H1 (cell line): ENCODE measurements around the gene GALK1. TPM values are rescaled to one million over a fixed set of nuclear protein-coding genes. Genes with fewer than 3 reads are reported as not detected.

Experiments used
- CTCF ChIA-PET: fragments of 300-600 bp; sonication (Branson Sonifier 250); formaldehyde crosslinking; loops from one replicate; lab custom pipeline; 2021; ENCODE audit not compliant: partially characterized antibody; lab: Charles Lee
- POLR2A ChIA-PET: fragments of 300-600 bp; sonication (Branson Sonifier 250); formaldehyde crosslinking; loops from one replicate; lab custom pipeline; 2021; ENCODE audit warnings: inconsistent platforms; ENCODE audit not compliant: partially characterized antibody; lab: Charles Lee
- DNase-seq, 2 experiments: peaks; one replicate each; pipeline versions ENCODE4 v3.0.0 to v3.0.0-alpha.2; 2010 to 2022; ENCODE audit warnings: low spot score in 2 of 2, low read depth in 1 of 2, mixed read lengths in 1 of 2
- FAIRE-seq: peaks from 2 replicates; lab custom pipeline; 2011; peaks lifted over from hg19 to GRCh38; lab: Jason Lieb, UNC
- H2AFZ ChIP-seq: 2 replicates; pipeline ENCODE4 v1.8.1; 2012; ENCODE audit warnings: low read length, inconsistent platforms
- H2AK5ac ChIP-seq: 2 replicates; pipeline ENCODE4 v1.6.1; 2013; ENCODE audit warnings: low read depth, low read length
- H2BK120ac ChIP-seq: replicated peaks from 2 replicates; pipeline ENCODE3; 2013; ENCODE audit warnings: low read depth, low read length, inconsistent platforms
- H2BK12ac ChIP-seq: 2 replicates; pipeline ENCODE4 v1.6.1; 2013; ENCODE audit warnings: low read depth, low read length
- H2BK15ac ChIP-seq: 2 replicates; pipeline ENCODE4 v1.6.1; 2013; ENCODE audit warnings: low read length
- H2BK20ac ChIP-seq: 2 replicates; pipeline ENCODE4 v1.6.1; 2013; ENCODE audit warnings: low read length
- H2BK5ac ChIP-seq: 2 replicates; pipeline ENCODE4 v1.6.1; 2013; ENCODE audit warnings: low read depth, low read length
- H3K14ac ChIP-seq: 2 replicates; pipeline ENCODE4 v1.6.1; 2013; ENCODE audit warnings: inconsistent platforms; ENCODE audit not compliant: insufficient read length
- H3K18ac ChIP-seq: 2 replicates; pipeline ENCODE4 v1.6.1; 2013; ENCODE audit warnings: low read length; ENCODE audit errors: extremely low read depth
- H3K23ac ChIP-seq: 2 replicates; pipeline ENCODE4 v1.6.1; 2013; ENCODE audit warnings: inconsistent platforms; ENCODE audit not compliant: insufficient read length
- H3K23me2 ChIP-seq: 2 replicates; pipeline ENCODE4 v1.6.1; 2013; ENCODE audit warnings: low read depth, low read length
- H3K27ac ChIP-seq: 2 replicates; pipeline ENCODE4 v1.6.1; 2011; ENCODE audit warnings: low read depth, low read length, inconsistent platforms
- H3K27me3 ChIP-seq, 4 experiments: replicated peaks in 1 of 4; 1 replicate in 1 of 4; 2 replicates in 3 of 4; pipeline versions ENCODE4 v1.6.1 to v1.8.1; 2011 to 2013; ENCODE audit warnings: low read length in 3 of 4, mild to moderate bottlenecking in 3 of 4, inconsistent platforms in 2 of 4, mixed read lengths in 2 of 4, moderate library complexity in 1 of 4; ENCODE audit not compliant: control insufficient read depth in 3 of 4, insufficient read depth in 3 of 4; ENCODE audit errors: extremely low read depth in 1 of 4
- H3K36me3 ChIP-seq, 4 experiments: 2 replicates each; pipeline versions ENCODE4 v1.6.1 to v1.8.1; 2011 to 2013; ENCODE audit warnings: mild to moderate bottlenecking in 4 of 4, low read length in 3 of 4, moderate library complexity in 2 of 4, control low read depth in 1 of 4, inconsistent platforms in 1 of 4; ENCODE audit not compliant: insufficient read depth in 4 of 4, control insufficient read depth in 2 of 4
- H3K4ac ChIP-seq: replicated peaks from 2 replicates; pipeline ENCODE3; 2013; ENCODE audit warnings: low read length, low read depth, mixed read lengths, inconsistent platforms; ENCODE audit not compliant: insufficient read length
- H3K4me1 ChIP-seq, 4 experiments: replicated peaks in 1 of 4; 1 replicate in 1 of 4; 2 replicates in 3 of 4; pipeline versions ENCODE4 v1.6.1 to v1.8.1; 2011 to 2013; ENCODE audit warnings: low read length in 3 of 4, inconsistent platforms in 2 of 4, mixed read lengths in 1 of 4; ENCODE audit not compliant: insufficient read depth in 4 of 4, control insufficient read depth in 3 of 4
- H3K4me2 ChIP-seq, 2 experiments: 2 replicates each; pipeline versions ENCODE4 v1.6.1 to v1.8.1; 2011 to 2013; ENCODE audit warnings: low read depth in 2 of 2, low read length in 2 of 2, control low read depth in 1 of 2, inconsistent platforms in 1 of 2, mild to moderate bottlenecking in 1 of 2; ENCODE audit not compliant: insufficient read depth in 1 of 2
- H3K4me3 ChIP-seq, 4 experiments: fragments of 200-600, 300-600 bp in 1 of 4; sonication (generic), shearing (Covaris generic), sonication (Bioruptor Twin) in 1 of 4; 2 replicates each; pipeline versions ENCODE4 v1.5.1 to v1.8.1; 2011 to 2016; ENCODE audit warnings: low read length in 4 of 4, low read depth in 3 of 4, control low read depth in 2 of 4, inconsistent platforms in 2 of 4, mild to moderate bottlenecking in 2 of 4, mixed read lengths in 1 of 4, moderate library complexity in 1 of 4; ENCODE audit not compliant: insufficient read depth in 2 of 4; ENCODE audit errors: extremely low read depth in 1 of 4
- H3K56ac ChIP-seq: replicated peaks from 2 replicates; pipeline ENCODE3; 2013; ENCODE audit warnings: low read depth, mild to moderate bottlenecking, mixed read lengths, low read length, inconsistent platforms; ENCODE audit not compliant: insufficient read length
- H3K79me1 ChIP-seq: 2 replicates; pipeline ENCODE4 v1.6.1; 2013; ENCODE audit warnings: low read depth, low read length, control low read depth
- H3K79me2 ChIP-seq, 2 experiments: 2 replicates each; pipeline versions ENCODE4 v1.6.1 to v1.8.1; 2012 to 2013; ENCODE audit warnings: low read length in 2 of 2, mild to moderate bottlenecking in 2 of 2, inconsistent platforms in 1 of 2; ENCODE audit not compliant: insufficient read depth in 2 of 2, control insufficient read depth in 1 of 2
- H3K9ac ChIP-seq, 4 experiments: replicated peaks in 1 of 4; 1 replicate in 1 of 4; 2 replicates in 3 of 4; pipeline versions ENCODE4 v1.6.1 to v1.8.1; 2011 to 2013; ENCODE audit warnings: low read depth in 3 of 4, low read length in 3 of 4, control low read depth in 2 of 4, mild to moderate bottlenecking in 2 of 4, moderate library complexity in 2 of 4, inconsistent platforms in 1 of 4; ENCODE audit errors: extremely low read depth in 1 of 4
- H3K9me3 ChIP-seq, 2 experiments: 2 replicates each; pipeline versions ENCODE4 v1.6.1 to v1.8.1; 2012 to 2013; ENCODE audit warnings: mild to moderate bottlenecking in 2 of 2, moderate library complexity in 2 of 2, control low read depth in 1 of 2, inconsistent platforms in 1 of 2, low read depth in 1 of 2, low read length in 1 of 2, mixed read lengths in 1 of 2; ENCODE audit not compliant: insufficient read depth in 2 of 2
- H4K20me1 ChIP-seq, 2 experiments: replicated peaks in 1 of 2; 2 replicates each; pipeline versions ENCODE3 to v1.8.1; 2011 to 2013; ENCODE audit warnings: inconsistent platforms in 2 of 2, low read length in 2 of 2, mild to moderate bottlenecking in 1 of 2; ENCODE audit not compliant: insufficient read depth in 2 of 2, control insufficient read depth in 1 of 2
- H4K5ac ChIP-seq: 2 replicates; pipeline ENCODE4 v1.6.1; 2013; ENCODE audit warnings: low read length, low read depth, mixed read lengths, inconsistent platforms; ENCODE audit not compliant: insufficient read length
- H4K8ac ChIP-seq: 2 replicates; pipeline ENCODE4 v1.8.0; 2013; ENCODE audit warnings: mild to moderate bottlenecking, moderate library complexity, low read length, inconsistent platforms; ENCODE audit not compliant: insufficient read depth; ENCODE audit errors: extremely low read depth
- H4K91ac ChIP-seq: replicated peaks from 2 replicates; pipeline ENCODE3; 2013; ENCODE audit warnings: low read length, mixed read lengths, inconsistent platforms; ENCODE audit not compliant: insufficient read length
- CBX8 ChIP-seq: fragments of 300-800, 300-1000 bp; sonication (generic); IDR thresholded peaks from 2 replicates; pipeline ENCODE4 v1.7.1; 2016; ENCODE audit warnings: low read depth, low read length, borderline replicate concordance
- CHD2 ChIP-seq: IDR thresholded peaks from 2 replicates; pipeline ENCODE4 v1.6.1; 2012; ENCODE audit warnings: low read length, improper control_type of control experiment
- E2F6 ChIP-seq: IDR thresholded peaks from 2 replicates; pipeline ENCODE4 v1.6.1; 2012; ENCODE audit warnings: inconsistent platforms
- GTF2F1 ChIP-seq: IDR thresholded peaks from 2 replicates; pipeline ENCODE4 v1.6.1; 2012; ENCODE audit warnings: low read depth, low read length, improper control_type of control experiment, borderline replicate concordance
- HDAC2 ChIP-seq, 2 experiments: fragments of 300-600 bp in 1 of 2; sonication (generic) in 1 of 2; IDR thresholded peaks; 2 replicates each; pipeline ENCODE4 v1.6.1; 2011 to 2012; ENCODE audit warnings: low read depth in 2 of 2, low read length in 2 of 2, mild to moderate bottlenecking in 2 of 2, moderate library complexity in 2 of 2, borderline replicate concordance in 1 of 2, inconsistent platforms in 1 of 2
- JUN ChIP-seq: IDR thresholded peaks from 2 replicates; pipeline ENCODE4 v1.6.1; 2011; ENCODE audit warnings: low read depth, mild to moderate bottlenecking, improper control_type of control experiment, low read length
- POU5F1 ChIP-seq: IDR thresholded peaks from 2 replicates; pipeline ENCODE4 v1.6.1; 2011; ENCODE audit warnings: low read depth, mild to moderate bottlenecking, low read length, moderate library complexity
- RAD21 ChIP-seq, 2 experiments: IDR thresholded peaks in 1 of 2; conservative IDR thresholded peaks in 1 of 2; 2 replicates each; pipeline ENCODE4 v1.6.1; 2011; ENCODE audit warnings: low read depth in 2 of 2, low read length in 2 of 2, improper control_type of control experiment in 1 of 2, inconsistent platforms in 1 of 2, mild to moderate bottlenecking in 1 of 2, moderate library complexity in 1 of 2
- RXRA ChIP-seq: IDR thresholded peaks from 2 replicates; pipeline ENCODE4 v1.6.1; 2011; ENCODE audit warnings: low read depth, mild to moderate bottlenecking, low read length, moderate library complexity; ENCODE audit not compliant: insufficient read depth
- SUZ12 ChIP-seq: fragments of 200-600 bp; sonication (generic); IDR thresholded peaks from 2 replicates; pipeline ENCODE4 v1.6.1; 2012; ENCODE audit warnings: mild to moderate bottlenecking, inconsistent platforms, low read length, moderate library complexity, mixed read lengths
- TCF12 ChIP-seq: IDR thresholded peaks from 2 replicates; pipeline ENCODE4 v1.6.1; 2011; ENCODE audit warnings: low read depth, mild to moderate bottlenecking, low read length
- TEAD4 ChIP-seq: IDR thresholded peaks from 2 replicates; pipeline ENCODE4 v1.6.1; 2012; ENCODE audit warnings: low read depth, low read length, inconsistent platforms, mixed read lengths
- ZNF274 ChIP-seq: IDR thresholded peaks from 2 replicates; pipeline ENCODE4 v1.7.0; 2012; ENCODE audit warnings: low read length, borderline replicate concordance; ENCODE audit errors: extremely low read depth
- WGBS, 2 experiments: shearing (Covaris generic) in 1 of 2; methylation state at CpG; one replicate each; pipeline versions ENCODE4 v1.1.6 to v1.1.7; 2013 to 2015; ENCODE audit warnings: low lambda C conversion rate in 2 of 2, mixed read lengths in 2 of 2, inconsistent platforms in 1 of 2, low coverage in 1 of 2, missing lambda C conversion rate in 1 of 2; ENCODE audit not compliant: insufficient replicate concordance in 2 of 2, insufficient coverage in 1 of 2, insufficient read length in 1 of 2; ENCODE audit errors: extremely low coverage in 1 of 2, missing lambda C conversion rate in 1 of 2; 5-methylcytosine and 5-hydroxymethylcytosine counted together
- polyA plus RNA-seq, 7 experiments: library from polyadenylated mRNA; depleted of rRNA in 3 of 7; stranded (reverse) in 5 of 7; unstranded in 2 of 7; fragments of >200 nt in 5 of 7; fragments of 200-250 nt in 2 of 7; gene quantifications; 1 replicate in 5 of 7; 2 replicates in 1 of 7; 4 replicates in 1 of 7; pipeline versions ENCODE4 v1.2.1 to v1.2.3, GENCODE V29; 2011 to 2013; ENCODE audit warnings: missing spikeins in 2 of 7, mixed read lengths in 2 of 7
- total RNA-seq: library from RNA; stranded (reverse); fragmentation: NEBNext Ultra II Directional; extraction: Animal tissue kit (Norgen Biotek cat#: 25700); gene quantifications from 2 replicates; pipeline ENCODE4 v1.2.1, GENCODE V29; 2021

GALK1 gene
- total and polyA plus RNA-seq, 2 of the 8 experiments (the other 6 are each of a cell fraction or from before 2014, with no cell fraction given), result 34.1 to 47.9 TPM

GRCh38 chr17:75808549-75808904 is 43.5 kb upstream of the GALK1 start:
- Histone ChIP-seq H3K27ac (no peak overlapping the region), H3K18ac (no peak overlapping the region), H3K4me2 (no peak overlapping the region), H2BK120ac (no peak overlapping the region), H3K27me3 (no peaks in the 10 kb centered on the region), H3K79me2 (peaks cover 0 to 7% of the 10 kb centered on the region in 2 experiments; a peak in 2 of 4 replicates), H2BK20ac (no peak overlapping the region), H3K4me3 (no peak overlapping the region), H3K4ac (no peak overlapping the region), H3K79me1 (peaks cover 2% of the 10 kb centered on the region; the same call in 1 of the 2 replicates), H3K9ac (no peak overlapping the region), H3K56ac (no peak overlapping the region), H2BK12ac (no peak overlapping the region), H3K14ac (no peak overlapping the region), H4K8ac (no peak overlapping the region), H4K5ac (no peak overlapping the region), H2BK5ac (no peak overlapping the region), H2AK5ac (no peak overlapping the region), H2AFZ (no peak overlapping the region), H4K20me1 (peaks cover 0 to 11% of the 10 kb centered on the region in 2 experiments), H2BK15ac (no peak overlapping the region), H4K91ac (no peak overlapping the region), H3K23me2 (no peaks in the 10 kb centered on the region), H3K23ac (no peak overlapping the region), H3K9me3 (no peaks in the 10 kb centered on the region), H3K4me1 (no peaks in the 10 kb centered on the region), H3K36me3 (peaks cover 8 to 25% (median 21%) of the 10 kb centered on the region in 4 experiments; a peak in 7 of 8 replicates)
- POLR2A ChIA-PET, result interaction anchor here (0.6 to 2.8 kb wide), 4 partner anchors 23 to 35 kb away, joined by 3 to 17 read pairs (median 7); partner anchors contain the start of gene UNC13D
- CTCF ChIA-PET, result interaction anchor here (0.8 to 4.2 kb wide), 9 partner anchors 8 to 324 kb away, joined by 3 to 31 read pairs (median 5); no protein-coding TSS in a partner anchor
- 96% methylated on average over 4 of the region's 4 CpGs; no CpG with 5 or more reads in 1 of the 2 experiments for WGBS, 2 experiments
- FAIRE-seq (no peak), DNase-seq (no peak)
- TF ChIP-seq SUZ12, result no peak
- no peak for TF ChIP-seq GTF2F1
- TF ChIP-seq JUN, result no peak
- no peak for TF ChIP-seq TEAD4
- TF ChIP-seq CHD2, result no peak
- TF ChIP-seq RXRA, result no peak
- TF ChIP-seq RAD21 (IDR thresholded peaks at IDR 0.05 in 1 of 2, conservative IDR thresholded peaks at IDR 0.05 in 1 of 2; ENCODE audit: low read depth in 2 of 2, low read length in 2 of 2), result no peak
- TF ChIP-seq CBX8, result no peak
- no peak for TF ChIP-seq POU5F1
- no peak for TF ChIP-seq E2F6
- no peak for TF ChIP-seq HDAC2 (IDR thresholded peaks at IDR 0.05; ENCODE audit: borderline replicate concordance in 1 of 2, low read depth in 2 of 2, low read length in 2 of 2)
- no peak for TF ChIP-seq TCF12
- TF ChIP-seq ZNF274, result no peak
